K562 (cell line): ENCODE measurements around the gene SEC14L2. TPM values are rescaled to one million over a fixed set of nuclear protein-coding genes. Genes with fewer than 3 reads are reported as not detected.

Experiments
- BHLHE40 ChIP-seq: IDR thresholded peaks from 2 replicates; pipeline ENCODE4 v1.6.1; 2011; ENCODE audit warnings: low read length, improper control_type of control experiment
- BRD9 ChIP-seq: fragments of 450-650 bp; IDR thresholded peaks from 2 replicates; pipeline ENCODE4 v1.6.1; 2018; ENCODE audit warnings: low read depth; ENCODE audit not compliant: partially characterized antibody
- CBX1 ChIP-seq: sonication (generic); IDR thresholded peaks from 2 replicates; pipeline ENCODE4 v1.6.1; 2016; ENCODE audit warnings: antibody characterized with exemption, low read depth, mild to moderate bottlenecking
- CBX2 ChIP-seq: fragments of 200-600 bp; sonication (generic); IDR thresholded peaks from one replicate; pipeline ENCODE4 v1.6.1; 2012; ENCODE audit warnings: mild to moderate bottlenecking, low read length, inconsistent platforms; ENCODE audit not compliant: insufficient read depth, poor library complexity, severe bottlenecking
- COPS2 ChIP-seq: fragments of 450-650 bp; conservative IDR thresholded peaks from 2 replicates; pipeline ENCODE4 v1.6.1; 2016; ENCODE audit warnings: mild to moderate bottlenecking, moderate library complexity
- CTBP1 ChIP-seq: fragments of 450-650 bp; IDR thresholded peaks from 2 replicates; pipeline ENCODE4 v1.6.1; 2016; ENCODE audit warnings: borderline replicate concordance
- E2F3 ChIP-seq: fragments of 250-450 bp; sonication (Bioruptor Pico); IDR thresholded peaks from 2 replicates; pipeline ENCODE4 v1.4.0; 2020; ENCODE audit warnings: mild to moderate bottlenecking
- HDAC8 ChIP-seq: fragments of 450-650 bp; IDR thresholded peaks from 2 replicates; pipeline ENCODE4 v1.6.1; 2016; ENCODE audit warnings: mild to moderate bottlenecking, missing genetic modification characterization, moderate library complexity, missing compliant biosample characterization
- HNRNPUL1 ChIP-seq: fragments of 200-400 bp; formaldehyde crosslinking; IDR thresholded peaks from 2 replicates; pipeline ENCODE4 v1.6.1; 2017; ENCODE audit warnings: low read length
- IRF9 ChIP-seq: fragments of 450-650 bp; IDR thresholded peaks from 2 replicates; pipeline ENCODE4 v1.6.1; 2016; ENCODE audit warnings: missing biosample characterization, missing genetic modification characterization
- MAFG ChIP-seq: fragments of 450-650 bp; conservative IDR thresholded peaks from 2 replicates; pipeline ENCODE4 v1.6.1; 2016; ENCODE audit warnings: missing genetic modification characterization, missing compliant biosample characterization
- MECOM ChIP-seq: fragments of 250-450 bp; sonication (Bioruptor Pico); IDR thresholded peaks from 2 replicates; pipeline ENCODE4 v1.8.0; 2022; ENCODE audit warnings: inconsistent platforms
- NR2F6 ChIP-seq: fragments of 450-650 bp; formaldehyde crosslinking; IDR thresholded peaks from 2 replicates; pipeline ENCODE4 v1.4.0; 2020; ENCODE audit warnings: mild to moderate bottlenecking
- POLR2B ChIP-seq: fragments of 450-650 bp; IDR thresholded peaks from 2 replicates; pipeline ENCODE4 v1.6.1; 2018; ENCODE audit warnings: low read depth; ENCODE audit not compliant: partially characterized antibody
- PURB ChIP-seq: sonication (generic); formaldehyde crosslinking; IDR thresholded peaks from 2 replicates; pipeline ENCODE4 v1.9.0; 2021; ENCODE audit warnings: low read depth, mild to moderate bottlenecking, missing genetic modification reagents
- RBM25 ChIP-seq: fragments of 200-400 bp; formaldehyde crosslinking; IDR thresholded peaks from 2 replicates; pipeline ENCODE4 v1.6.1; 2018; ENCODE audit warnings: low read length, low read depth, moderate library complexity; ENCODE audit not compliant: severe bottlenecking
- RNF219 ChIP-seq: fragments of 250-450 bp; sonication (Bioruptor Pico); IDR thresholded peaks from 2 replicates; pipeline ENCODE4 v1.5.0; 2022; ENCODE audit warnings: mild to moderate bottlenecking
- SFPQ ChIP-seq: fragments of 200-400 bp; formaldehyde crosslinking; IDR thresholded peaks from 2 replicates; pipeline ENCODE4 v1.6.1; 2017; ENCODE audit warnings: mild to moderate bottlenecking, low read depth, low read length, moderate library complexity
- SNIP1 ChIP-seq: fragments of 450-650 bp; IDR thresholded peaks from 2 replicates; pipeline ENCODE4 v1.7.1; 2017; ENCODE audit warnings: low read depth, mild to moderate bottlenecking
- XRCC5 ChIP-seq: fragments of 200-400 bp; formaldehyde crosslinking; IDR thresholded peaks from 2 replicates; pipeline ENCODE4 v1.6.1; 2017; ENCODE audit warnings: low read depth, mild to moderate bottlenecking, low read length
- ZFPM2 ChIP-seq: fragments of 250-450 bp; sonication (Bioruptor Pico); IDR thresholded peaks from 2 replicates; pipeline ENCODE4 v1.5.1; 2022; ENCODE audit warnings: mild to moderate bottlenecking
- ZNF512 ChIP-seq: IDR thresholded peaks from 2 replicates; pipeline ENCODE4 v1.6.1; 2016; ENCODE audit warnings: missing genetic modification characterization, missing compliant biosample characterization
- ZNF785 ChIP-seq: fragments of 250-450 bp; sonication (Bioruptor Pico); IDR thresholded peaks from 2 replicates; pipeline ENCODE4 v1.4.0; 2020; ENCODE audit warnings: mild to moderate bottlenecking
- polyA plus RNA-seq, 8 experiments: library from polyadenylated mRNA; depleted of rRNA in 4 of 8; stranded (reverse) in 5 of 8; unstranded in 3 of 8; fragments of >200 nt; fragmentation: Nextera tagmentation in 2 of 8; fragmentation: Illumina TruSeq in 1 of 8; extraction: Ambion mirVana in 2 of 8; extraction: Trizol in 1 of 8; gene quantifications; 2 replicates each; pipeline versions ENCODE4 v1.2.1 to v1.2.3, GENCODE V29; 2011 to 2014; ENCODE audit warnings: inconsistent platforms in 1 of 8, missing spikeins in 1 of 8
- total RNA-seq, 7 experiments: library from RNA; depleted of rRNA in 6 of 7; stranded (reverse); fragments of >200 nt in 6 of 7; fragmentation: Illumina TruSeq in 2 of 7; extraction: Trizol in 2 of 7; gene quantifications; 2 replicates each; pipeline versions ENCODE4 v1.2.1 to v1.2.3, GENCODE V29; 2011 to 2021; ENCODE audit warnings: low replicate concordance in 1 of 7

SEC14L2 gene
- total and polyA plus RNA-seq, 9 of the 15 experiments (the other 6 are each of a cell fraction or from before 2014, with no cell fraction given), result 0.03 to 0.17 (median 0.10) TPM

- TF ChIP-seq RNF219 (CRISPR knock-in tag), result no peak
- no peak for TF ChIP-seq ZFPM2 (CRISPR knock-in tag)
- no peak for TF ChIP-seq CBX2
- no peak; the same call in 1 of the 2 replicates for TF ChIP-seq CTBP1
- TF ChIP-seq NR2F6 (CRISPR knock-in tag), result no peak
- no peak for TF ChIP-seq HNRNPUL1
- no peak for TF ChIP-seq RBM25
- no peak for TF ChIP-seq MECOM
- no peak for TF ChIP-seq POLR2B
- TF ChIP-seq ZNF512 (tag), result no peak
- no peak for TF ChIP-seq IRF9 (tag)
- no peak for TF ChIP-seq ZNF785
- TF ChIP-seq E2F3 (CRISPR knock-in tag), result no peak
- TF ChIP-seq XRCC5, result 0 out of 2 replicates have a peak, but pooled peaks have one; percentile 64
- no peak for TF ChIP-seq PURB
- TF ChIP-seq BHLHE40, result no peak
- no peak for TF ChIP-seq MAFG
- TF ChIP-seq CBX1, result 0 out of 2 replicates have a peak, but pooled peaks have one; percentile 55
- no peak for TF ChIP-seq SFPQ
- TF ChIP-seq SNIP1, result no peak
- TF ChIP-seq HDAC8 (tag), result no peak
- no peak for TF ChIP-seq BRD9
- no peak for TF ChIP-seq COPS2
Observed at GRCh38 chr22:30390974-30391691, 5.7 kb upstream of the SEC14L2 start (continued).
